GM21367 (cell line): ENCODE measurements around the gene EP300.
"Not testable (repeated sequence)": the region's sequence is repeated elsewhere in the genome, so short reads cannot be mapped to it uniquely, and the experiment has no call there.

Experiments
- ATAC-seq: cut with Tn5 transposase; IDR thresholded peaks from one replicate; pipeline ENCODE4 v1.9.1; 2021; ENCODE audit not compliant: unreplicated experiment

Gene EP300

DNA sequence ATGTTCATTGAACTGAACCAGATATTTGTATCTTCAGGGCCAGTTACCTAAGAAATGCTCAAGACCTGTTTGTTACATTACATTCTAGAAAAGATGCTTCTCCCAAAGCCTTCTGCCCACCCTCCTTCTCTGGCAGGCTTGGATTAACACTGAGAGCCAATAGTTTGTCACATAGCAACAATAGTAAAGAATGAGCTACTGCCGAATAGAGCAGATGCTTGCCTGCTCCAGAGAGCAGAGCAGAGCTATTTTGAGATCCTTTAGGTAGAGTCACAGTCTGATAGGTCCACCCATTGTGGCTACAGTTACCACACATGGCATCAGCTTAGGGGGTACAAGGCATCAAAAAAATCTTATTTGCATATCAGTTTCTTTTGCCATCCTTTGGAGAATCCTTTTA is 13.5 kb upstream of the EP300 start:
- no peak for ATAC-seq

DNA sequence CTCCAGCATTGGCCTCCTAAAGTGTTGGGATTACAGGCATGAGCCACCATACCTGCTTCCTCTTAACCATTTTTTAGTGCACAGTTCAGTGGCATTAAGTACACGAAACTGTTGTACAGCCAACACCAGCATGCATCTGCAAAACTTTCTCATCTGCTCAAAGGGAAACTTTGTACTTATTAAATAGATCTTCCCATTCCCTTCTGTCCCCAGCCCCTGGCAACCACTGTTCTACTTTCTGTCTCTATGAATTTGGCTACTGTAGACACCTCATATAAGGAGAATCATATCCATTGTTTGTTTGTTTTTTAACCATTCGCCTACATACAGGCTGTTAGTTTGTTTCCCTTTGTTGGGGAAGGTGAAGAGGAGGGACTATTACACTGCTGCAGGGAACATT is 6.5 kb upstream of the EP300 start:
- no peak for ATAC-seq

DNA sequence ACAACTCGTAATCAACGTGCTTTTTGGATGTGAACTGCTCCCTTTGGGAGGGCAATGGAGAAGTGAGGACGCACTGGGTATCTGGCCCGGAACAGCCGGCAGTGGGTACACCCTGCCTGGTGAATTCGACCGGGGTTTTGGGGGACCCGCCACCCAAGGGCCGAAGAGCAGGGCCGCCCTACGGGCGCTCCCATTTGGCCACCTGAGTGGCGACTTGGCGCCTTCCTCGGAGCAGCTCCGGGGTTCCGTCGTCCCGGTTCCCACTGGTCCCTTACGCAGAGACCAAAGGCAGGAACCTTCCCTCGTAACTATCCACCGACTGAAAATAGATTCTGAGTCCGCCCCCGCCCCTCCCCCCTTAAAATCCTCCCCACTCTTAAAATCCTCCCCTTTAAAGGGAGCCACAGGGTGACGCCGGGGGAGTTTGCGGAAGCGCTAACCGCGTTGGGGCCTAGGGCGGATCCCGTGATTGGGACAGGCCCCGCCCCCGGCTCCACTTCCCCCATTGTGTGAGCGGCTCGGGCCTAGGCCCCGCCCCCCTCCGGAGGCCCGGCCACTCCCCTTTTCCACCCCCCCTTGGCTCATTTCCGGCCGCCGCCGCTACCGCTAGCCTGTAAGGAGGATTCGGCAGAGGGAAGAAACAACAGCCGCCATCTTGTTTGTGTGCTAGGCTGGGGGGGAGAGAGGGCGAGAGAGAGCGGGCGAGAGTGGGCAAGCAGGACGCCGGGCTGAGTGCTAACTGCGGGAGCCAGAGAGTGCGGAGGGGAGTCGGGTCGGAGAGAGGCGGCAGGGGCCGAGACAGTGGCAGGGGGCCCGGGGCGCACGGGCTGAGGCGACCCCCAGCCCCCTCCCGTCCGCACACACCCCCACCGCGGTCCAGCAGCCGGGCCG is 1.0 kb upstream of the EP300 start:
- peak; percentile 55 for ATAC-seq

DNA sequence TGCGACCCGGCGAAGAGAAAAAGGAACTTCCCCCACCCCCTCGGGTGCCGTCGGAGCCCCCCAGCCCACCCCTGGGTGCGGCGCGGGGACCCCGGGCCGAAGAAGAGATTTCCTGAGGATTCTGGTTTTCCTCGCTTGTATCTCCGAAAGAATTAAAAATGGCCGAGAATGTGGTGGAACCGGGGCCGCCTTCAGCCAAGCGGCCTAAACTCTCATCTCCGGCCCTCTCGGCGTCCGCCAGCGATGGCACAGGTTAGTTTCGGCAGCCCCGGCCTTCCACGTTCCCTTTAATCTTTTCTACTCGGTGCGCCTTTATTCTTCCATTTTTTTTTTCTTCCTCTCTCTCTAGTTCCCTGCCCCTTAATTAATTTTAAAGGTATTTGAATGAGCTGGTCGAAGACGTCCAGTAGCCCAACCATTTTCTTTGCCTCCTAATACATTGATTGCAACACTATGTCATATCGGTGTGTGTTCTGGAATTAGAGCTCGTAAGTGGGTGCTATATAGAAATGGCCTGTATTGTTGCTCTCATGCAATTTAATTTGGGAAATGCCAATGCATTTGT is 537 bp downstream of the EP300 start:
- ATAC-seq = no peak

DNA sequence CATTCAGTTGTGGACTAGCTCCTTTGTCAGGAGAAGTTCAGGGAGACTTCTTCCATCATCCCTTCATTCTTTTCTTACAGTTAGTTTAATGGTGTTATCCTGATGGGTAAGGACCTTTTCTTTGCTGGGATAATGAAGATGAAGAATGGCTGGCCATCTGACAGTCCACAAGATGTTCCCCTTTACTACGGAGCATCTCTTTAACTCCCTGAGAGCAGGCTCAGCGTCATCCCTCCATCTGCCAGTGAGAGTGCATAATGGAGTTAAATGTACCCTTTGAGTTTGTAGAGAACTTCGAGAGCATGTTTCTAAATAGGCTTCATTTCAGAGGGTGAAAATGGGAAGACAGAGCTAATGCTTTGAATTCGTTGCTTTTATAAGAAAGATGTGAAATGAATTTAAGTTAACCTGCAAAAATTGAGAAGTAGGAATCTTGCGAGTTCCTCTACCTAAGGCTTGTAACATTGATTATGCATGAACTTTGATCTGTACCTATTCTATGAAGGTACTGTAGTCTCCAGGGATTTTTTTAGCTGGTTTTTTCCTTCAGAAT is 1.7 kb downstream of the EP300 start:
- ATAC-seq = no peak

DNA sequence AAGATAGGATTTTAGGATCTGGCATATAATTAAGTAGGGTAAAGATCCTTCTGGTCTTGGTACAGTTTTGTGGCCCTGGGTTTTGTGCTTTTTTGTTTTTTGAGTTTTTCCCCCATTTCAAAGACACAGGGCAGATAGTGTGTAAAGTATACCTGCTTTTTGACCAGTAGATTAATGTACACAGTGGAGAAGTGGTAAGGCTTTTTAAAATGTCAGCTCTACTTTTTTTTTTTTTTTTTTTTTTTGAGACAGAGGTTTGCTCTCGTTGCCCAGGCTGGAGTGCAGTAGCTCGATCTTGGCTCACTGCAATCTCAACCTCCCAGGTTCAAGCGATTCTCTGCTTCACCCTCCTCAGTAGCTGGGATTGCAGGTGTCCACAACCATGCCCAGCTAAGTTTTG is 4.0 kb downstream of the EP300 start:
- ATAC-seq = no peak

DNA sequence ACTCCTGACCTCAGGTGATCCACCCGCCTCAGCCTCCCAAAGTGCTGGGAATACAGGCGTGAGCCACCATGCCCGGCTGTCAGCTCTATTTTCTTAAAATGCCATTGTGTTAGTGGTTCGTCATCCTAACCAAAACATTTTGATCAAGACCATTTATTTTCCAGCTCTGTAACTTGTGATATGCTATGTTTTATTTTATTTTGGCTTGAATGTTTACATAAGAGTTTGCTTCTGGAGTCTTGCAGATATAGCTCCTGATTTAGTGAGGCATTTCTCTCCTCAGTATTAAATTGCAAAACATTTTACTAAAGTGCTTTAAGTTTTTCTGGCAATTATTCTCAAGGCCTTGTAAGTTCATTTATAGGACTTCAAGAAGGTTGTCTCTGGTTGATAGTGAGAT is 4.4 kb downstream of the EP300 start:
- ATAC-seq = no peak

DNA sequence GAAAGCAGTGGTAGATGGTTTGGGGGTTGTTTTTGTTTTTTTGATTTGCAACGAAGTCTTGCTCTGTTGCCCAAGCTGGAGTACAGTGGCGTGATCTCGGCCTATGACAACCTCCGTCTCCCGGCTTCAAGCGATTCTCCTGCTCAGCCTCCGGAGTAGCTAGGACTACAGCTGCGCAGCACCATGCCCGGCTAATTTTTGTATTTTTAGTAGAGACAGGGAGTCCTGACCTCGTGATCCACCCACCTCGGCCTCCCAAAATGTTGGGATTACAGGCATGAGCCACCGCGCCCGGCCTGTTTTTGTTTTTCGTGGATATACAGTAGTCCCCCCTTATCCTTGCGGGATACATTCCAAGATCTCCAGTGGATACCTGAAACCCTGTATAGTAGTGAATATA is 6.6 kb downstream of the EP300 start:
- no peak for ATAC-seq

DNA sequence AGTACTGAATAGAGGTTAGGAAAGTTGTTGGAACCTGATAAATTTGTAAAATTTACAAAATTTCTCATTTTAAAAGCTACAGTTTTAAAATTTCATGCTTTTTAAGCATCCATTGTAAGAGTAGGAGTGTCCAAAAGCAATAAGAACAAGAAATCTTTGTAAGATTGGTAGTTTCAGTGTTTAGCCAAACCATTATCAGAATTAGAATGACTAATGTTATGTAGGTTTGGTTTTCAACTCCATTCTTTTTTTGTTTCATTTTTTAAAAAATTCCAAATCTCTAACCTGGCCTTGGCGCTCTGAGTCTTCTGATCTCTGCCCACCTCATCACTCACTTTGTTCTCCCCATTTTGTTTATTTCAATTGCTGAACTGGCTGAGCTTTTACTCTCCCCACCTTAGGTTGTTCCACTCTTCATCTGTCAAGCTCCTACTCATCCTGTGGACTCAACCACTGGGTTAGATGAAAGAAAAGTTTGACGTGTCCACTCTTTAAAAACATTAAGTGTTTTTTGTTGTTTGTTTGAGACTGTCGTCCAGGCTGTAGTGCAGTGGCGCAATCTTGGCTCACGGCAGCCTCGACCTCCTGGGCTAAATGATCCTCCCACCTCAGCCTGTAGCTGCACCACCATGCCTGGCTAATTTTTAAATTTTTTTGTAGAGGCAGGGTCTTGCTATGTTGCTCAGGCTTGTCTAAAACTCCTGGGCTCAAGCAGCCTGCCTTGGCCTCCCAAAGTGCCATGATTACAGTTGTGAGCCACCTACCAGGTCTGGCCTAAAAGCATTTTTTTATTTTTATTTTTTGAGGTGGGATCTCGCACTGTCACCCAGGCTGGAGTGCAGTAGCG is 14.0 kb downstream of the EP300 start:
- ATAC-seq = no peak

DNA sequence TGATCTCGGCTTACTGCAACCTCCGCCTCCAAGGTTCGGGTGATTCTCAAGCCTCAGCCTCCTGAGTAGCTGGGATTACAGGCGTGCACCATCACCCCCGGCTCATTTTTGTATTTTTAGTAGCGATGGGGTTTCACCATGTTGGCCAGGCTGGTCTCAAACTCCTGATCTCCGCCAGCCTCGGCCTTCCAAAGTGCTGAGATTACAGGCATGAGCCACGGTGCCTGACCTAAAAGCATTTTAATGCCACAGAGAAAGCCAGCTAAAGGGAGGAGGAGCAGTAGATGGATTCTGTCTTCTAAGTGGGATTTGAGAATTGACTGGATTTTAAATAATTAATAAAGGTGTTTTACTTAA is 14.6 kb downstream of the EP300 start:
- ATAC-seq = not testable (repeated sequence)

DNA sequence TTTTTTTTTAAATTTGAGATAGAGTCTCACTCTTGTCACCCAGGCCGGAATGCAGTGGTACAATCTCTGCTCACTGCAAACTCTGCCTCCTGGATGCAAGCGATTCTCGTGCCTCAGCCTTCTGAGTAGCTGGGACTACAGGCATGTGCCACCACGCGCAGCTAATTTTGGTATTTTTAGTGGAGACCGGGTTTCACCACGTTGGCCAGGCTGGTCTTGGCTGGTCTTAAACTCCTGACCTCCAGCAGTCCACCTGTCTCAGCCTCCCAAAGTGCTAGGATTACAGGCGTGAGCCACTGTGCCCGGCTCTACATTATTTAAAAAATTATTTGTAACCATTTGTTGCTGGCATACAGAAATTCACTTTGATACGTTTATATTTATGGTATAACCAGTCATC is 18.6 kb downstream of the EP300 start:
- no peak for ATAC-seq

DNA sequence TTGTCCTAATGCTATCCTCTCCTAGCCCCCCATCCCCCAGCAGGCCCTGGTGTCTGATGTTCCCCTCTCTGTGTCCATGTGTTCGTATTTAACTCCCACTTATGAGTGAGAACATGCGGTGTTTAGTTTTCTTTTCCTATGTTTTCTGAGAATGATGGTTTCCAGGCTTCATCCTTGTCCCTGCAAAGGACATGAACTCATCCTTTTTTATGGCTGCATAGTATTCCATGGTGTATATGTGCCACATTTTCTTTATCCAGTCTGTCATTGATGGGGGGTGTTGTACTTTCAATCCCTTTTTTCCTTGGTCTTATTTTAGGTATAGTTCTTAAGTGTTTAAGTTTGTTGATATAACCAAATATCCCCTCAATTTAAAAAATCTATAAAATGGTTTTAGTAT is 23.9 kb downstream of the EP300 start:
- no peak for ATAC-seq

DNA sequence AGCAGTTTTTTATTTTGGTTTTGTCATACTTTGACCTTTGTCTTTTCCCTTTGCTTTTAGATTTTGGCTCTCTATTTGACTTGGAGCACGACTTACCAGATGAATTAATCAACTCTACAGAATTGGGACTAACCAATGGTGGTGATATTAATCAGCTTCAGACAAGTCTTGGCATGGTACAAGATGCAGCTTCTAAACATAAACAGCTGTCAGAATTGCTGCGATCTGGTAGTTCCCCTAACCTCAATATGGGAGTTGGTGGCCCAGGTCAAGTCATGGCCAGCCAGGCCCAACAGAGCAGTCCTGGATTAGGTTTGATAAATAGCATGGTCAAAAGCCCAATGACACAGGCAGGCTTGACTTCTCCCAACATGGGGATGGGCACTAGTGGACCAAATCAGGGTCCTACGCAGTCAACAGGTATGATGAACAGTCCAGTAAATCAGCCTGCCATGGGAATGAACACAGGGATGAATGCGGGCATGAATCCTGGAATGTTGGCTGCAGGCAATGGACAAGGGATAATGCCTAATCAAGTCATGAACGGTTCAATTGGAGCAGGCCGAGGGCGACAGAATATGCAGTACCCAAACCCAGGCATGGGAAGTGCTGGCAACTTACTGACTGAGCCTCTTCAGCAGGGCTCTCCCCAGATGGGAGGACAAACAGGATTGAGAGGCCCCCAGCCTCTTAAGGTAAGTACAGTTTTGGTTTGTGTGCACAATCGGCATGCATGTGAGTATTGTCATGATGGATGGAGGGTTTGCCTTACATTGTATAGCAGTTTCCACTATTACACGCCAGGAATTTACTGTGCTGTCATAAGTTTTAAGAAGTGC is 25.0 kb downstream of the EP300 start:
- no peak for ATAC-seq

DNA sequence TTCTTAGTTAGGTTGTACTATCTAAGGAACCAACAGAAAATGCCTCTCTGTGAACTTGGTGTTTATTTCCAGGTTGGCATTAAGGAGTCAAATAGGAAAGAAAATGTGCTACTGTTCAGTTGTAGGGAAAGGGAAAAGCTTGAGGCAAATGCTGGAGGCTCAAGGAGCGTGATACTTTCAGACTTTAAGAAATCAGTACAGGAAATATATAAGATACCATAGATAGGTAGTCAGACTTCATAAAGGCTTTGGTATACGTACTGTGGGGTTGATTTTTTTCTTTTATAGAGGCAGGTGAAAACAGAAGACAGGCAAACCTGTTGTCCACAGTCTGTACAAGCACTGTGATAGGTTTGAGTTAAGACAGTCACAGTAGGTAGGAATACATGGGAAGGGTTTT is 30.8 kb downstream of the EP300 start:
- no peak for ATAC-seq

DNA sequence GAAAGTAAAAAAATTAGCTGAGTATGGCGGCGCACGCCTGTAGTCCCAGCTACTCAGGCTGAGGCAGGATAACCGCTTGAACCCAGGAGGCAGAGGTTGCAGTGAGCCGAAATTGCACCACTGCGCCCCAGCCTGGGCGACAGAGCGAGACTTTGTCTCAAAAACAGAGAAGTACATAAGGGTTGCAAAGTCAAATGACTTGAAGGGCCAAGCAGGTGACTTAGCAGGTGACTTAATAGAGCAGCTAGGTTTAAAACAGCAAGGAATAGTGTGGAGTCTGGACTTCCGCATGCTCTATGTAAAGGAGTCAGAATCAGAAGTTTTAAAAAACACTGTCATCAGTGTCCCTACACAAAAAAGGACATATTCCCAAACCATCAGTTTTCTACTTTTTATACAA is 31.7 kb downstream of the EP300 start:
- ATAC-seq = no peak

DNA sequence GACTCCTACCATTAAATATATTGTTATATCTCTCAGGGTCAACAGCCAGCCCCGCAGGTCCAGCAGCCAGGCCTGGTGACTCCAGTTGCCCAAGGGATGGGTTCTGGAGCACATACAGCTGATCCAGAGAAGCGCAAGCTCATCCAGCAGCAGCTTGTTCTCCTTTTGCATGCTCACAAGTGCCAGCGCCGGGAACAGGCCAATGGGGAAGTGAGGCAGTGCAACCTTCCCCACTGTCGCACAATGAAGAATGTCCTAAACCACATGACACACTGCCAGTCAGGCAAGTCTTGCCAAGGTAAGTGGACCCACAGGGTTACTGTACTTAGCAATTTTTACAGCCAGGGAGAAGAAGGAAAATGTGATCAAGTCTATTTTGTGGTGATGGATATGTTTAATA is 35.1 kb downstream of the EP300 start:
- ATAC-seq = no peak

DNA sequence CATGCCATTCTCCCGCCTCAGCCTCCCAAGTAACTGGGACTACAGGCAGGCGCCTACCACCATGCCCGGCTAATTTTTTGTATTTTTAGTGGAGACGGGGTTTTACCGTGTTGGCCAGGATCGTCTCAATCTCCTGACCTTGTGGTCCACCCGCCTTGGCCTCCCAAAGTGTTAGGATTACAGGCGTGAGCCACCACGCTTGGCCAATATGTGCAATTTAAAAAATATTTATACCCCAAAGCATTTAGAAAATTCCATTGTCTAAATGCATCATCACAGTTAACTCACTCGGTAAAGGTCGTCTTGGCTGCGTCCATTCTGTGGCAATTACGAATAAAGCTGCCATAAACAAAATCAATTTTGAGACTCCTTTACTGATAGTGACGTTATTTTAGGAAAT is 36.2 kb downstream of the EP300 start:
- no peak for ATAC-seq

DNA sequence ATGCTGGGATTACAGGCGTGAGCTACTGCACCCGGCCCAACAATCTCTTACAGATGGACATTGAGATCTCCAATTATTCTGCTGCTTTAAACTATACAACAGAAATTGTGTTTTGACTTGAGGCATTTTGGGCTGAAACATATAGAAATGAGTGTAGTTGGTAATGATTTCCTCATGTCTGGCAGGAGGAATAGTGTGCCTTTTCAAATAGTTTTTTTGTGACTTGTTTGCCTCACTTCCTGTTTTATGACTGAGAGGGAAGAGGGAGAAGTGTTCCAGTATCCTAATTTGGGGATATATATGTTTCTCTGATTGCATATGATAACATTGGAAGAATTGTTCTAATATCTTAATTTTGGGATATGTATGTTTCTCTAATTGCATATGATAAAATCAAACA is 40.2 kb downstream of the EP300 start:
- ATAC-seq = no peak

DNA sequence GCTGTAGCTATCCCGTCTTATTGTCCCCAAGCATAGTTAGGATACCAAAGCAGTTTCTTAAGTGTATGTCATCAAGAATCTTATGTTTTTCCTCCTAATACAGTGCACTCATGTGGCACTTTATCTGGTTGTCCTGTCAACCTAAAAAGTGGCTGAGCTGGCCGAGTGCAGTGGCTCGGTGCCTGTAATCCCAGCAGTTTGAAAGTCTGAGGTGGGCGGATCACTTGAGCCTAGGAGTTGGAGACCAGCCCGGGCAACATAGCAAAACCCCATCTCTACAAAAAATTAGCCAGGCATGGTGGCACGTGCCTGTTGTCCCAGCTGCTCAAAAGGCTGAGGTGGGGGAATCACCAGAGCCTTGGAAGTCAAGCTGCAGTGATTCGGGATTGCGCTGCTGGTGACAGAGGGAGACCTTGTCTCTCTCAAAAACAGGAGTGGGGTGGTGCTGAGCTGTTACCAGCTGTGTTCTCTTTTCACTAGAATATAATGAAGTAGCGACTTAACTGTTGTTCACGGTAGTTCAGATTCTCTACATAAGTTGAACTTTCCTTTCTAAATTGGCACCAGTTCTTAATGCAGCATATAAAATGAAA is 48.1 kb downstream of the EP300 start:
- ATAC-seq = no peak

DNA sequence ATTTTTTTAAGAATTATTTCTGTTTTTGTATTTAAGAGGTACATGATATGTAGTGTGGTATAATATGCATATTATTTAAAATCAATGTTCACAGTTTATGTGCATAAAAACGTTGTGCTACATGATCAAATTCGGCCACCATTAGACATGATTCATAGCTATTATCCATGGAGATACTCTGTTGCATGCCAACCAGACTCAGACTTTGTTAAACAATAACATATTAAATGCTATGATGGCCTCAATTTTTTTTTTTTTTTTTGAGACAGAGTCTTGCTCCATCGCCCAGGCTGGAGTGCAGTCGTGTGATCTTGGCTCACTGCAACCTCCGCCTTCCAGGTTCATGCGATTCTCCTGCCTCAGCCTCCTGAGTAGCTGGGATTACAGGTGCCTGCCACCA is 53.5 kb downstream of the EP300 start:
- ATAC-seq = not testable (repeated sequence)
